NCI-H1694 (cell line): ENCODE measurements around the gene PDE7B.
"Not testable (repeated sequence)": the region's sequence is repeated elsewhere in the genome, so short reads cannot be mapped to it uniquely, and the experiment has no call there.

ENCODE experiments used
- DNase-seq: peaks from one replicate; lab custom pipeline; 2025; lab: John Stamatoyannopoulos, UW

PDE7B gene

DNA sequence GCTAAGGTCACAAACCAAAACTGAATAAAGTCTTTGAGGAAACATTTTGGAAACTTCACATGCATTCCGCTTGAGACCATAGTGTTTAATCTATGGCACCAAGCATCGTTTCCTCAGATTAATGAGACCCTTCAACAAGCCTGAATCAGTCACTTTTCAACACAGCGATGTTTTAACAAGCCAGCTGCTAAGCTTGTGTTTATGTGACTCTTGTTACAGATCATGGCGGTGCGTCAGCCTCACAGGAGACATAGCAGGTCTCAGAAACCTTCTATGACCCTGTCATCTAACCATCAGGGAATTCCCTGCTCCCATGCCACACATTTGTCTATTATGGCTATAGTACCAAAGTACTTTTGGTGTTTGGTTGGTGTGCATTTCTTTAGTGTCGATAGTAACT lies 341.4 kb downstream of the PDE7B start:
- no peak for DNase-seq

DNA sequence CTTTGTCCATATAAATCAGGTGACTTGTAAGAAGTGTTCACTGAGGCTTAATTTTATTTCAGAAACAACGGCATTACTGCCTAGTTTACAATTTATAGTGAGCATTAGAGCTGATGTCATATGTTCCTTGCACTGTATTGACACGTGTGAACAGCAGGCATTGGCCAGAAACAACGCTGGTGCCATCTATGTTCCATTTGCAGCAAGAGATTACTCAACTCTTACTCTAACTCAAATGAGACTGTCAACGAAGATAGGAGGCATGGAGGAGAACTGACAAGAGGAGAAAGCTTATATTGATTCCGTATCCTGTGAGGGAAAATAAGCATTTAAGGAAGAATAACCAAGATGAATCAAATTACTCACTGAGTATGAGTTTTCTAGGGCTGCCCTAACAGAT lies 350.2 kb downstream of the PDE7B start:
- DNase-seq: no peak

DNA sequence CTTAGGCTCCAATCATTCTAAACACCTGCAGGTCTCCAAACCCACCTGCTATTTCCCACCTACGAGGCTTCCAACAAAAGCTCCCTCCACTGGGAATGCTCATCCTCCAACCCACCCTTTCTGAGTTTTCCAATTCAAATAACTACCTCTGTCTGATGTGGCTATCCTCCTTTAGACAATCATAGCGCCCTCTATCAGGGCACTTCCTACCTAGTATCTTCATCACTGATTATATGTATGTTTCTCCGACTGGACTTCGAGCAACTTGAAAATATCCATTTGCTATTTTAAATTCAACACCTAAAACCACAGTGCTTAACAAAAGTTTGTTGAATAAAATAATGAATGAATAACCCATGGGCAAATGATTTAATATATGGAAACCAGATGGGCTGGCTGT lies 357.3 kb downstream of the PDE7B start:
- no peak for DNase-seq

DNA sequence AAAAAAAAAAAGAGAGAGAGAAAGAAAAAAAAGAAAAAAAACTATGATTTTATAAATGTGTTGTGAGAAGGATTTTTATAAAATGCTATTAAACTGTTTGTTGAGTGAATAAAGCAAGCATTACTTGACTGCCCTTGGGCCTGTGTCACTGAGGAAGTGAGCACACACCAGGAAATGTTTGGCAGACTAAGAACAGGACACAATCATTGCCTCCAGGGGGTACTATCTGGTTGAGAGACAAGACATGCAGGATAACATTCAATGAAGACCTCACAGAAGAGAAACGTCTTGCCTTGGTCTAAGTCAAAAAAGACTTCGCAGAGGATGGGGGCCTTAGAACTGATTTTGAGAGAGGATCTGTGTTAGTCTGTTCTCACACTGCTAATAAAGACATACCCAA lies 358.0 kb downstream of the PDE7B start:
- no peak for DNase-seq

DNA sequence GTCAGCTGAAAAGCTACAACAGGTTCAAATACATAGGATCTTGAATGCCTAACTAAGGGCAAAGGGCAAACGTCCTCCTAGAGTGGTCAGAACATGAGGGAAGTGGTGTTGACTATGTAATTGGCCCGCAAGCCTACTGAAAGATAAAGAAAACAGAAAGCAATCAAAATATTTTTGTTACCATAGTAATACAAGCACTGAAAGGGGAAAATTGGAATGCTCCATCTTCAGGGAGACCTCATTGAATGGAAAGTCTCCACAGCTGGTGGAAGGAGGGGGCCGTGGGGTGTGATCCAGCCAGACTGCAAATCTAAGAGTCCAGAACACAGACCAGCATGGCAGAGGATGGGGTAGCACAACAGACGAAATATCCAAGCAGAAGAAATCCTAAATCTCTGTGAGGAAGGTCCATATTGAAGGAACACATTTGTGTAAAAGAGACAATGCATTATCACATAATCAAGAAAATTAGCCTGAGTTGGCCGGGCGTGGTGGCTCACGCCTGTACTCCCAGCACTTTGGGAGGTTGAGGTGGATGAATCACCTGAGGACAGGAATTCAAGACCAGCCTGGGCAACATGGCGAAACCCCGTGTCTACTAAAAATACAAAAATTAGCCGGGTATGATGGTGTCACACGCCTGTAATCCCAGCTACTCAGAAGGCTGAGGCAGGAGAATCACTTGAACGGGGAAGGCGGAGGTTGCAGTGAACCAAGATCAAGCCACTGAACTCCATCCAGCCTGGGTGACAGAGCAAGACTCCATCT lies 359.1 kb downstream of the PDE7B start:
- DNase-seq: no peak

DNA sequence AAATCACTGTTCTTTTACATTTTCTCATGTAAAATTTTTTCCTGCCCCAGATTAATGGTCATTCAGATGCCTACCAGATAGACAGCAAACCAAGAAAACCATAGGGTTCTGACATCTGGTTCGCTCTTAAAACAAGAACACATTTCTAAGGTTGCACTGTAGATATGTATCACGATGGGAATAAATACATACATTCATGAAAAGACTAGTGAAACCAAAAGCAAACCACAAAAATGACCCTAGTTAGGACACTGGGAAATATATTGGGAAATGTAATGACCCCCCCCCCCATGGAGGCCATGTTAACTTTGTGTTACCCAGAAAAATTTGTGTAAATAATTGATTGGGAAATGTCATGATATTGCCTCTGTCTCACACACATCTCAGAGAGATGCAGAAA lies 361.1 kb downstream of the PDE7B start:
- no peak for DNase-seq

DNA sequence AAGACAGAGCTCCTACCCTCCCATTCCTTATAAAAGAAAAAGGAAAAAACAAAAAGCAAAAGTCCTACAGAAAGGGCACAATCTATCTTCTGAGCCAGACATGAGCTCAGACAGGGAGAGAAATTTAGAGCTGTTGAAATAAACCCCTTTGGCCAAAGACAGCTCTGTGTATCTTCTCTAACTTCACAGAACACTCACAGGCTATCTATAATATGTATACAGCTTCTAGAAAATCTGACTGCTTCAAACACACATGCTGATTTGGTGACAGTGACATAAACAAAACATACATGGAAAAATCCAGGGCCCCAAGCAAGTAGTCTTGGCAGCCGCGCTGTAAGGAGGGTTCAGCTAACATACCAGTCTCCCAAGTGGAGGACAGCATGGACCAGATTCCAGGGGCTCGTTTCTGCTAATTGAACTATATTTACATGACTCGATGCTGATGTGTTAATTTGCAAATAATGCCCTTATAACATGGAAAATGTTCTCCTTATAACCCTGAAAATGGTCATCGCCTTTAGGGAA lies 361.6 kb downstream of the PDE7B start:
- DNase-seq: no peak

DNA sequence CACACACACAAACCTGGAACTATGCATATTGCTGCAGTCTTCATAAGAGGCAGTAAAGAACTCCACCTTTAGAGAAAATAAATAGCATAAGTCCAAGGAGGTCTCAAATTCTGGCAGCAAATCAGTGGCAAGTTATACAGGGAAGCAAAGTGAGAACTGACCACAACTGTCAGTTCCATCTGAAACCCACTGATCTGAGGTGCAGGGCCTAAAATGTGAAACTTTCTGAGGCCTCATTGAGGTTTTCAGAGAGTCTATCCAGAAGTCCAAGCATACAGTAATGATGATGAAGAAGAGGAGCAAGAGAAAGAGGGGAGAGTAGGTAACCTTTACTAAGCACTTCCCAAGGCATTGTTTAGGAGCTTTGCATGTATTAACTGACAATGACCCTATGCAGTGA lies 362.4 kb downstream of the PDE7B start:
- no peak for DNase-seq

DNA sequence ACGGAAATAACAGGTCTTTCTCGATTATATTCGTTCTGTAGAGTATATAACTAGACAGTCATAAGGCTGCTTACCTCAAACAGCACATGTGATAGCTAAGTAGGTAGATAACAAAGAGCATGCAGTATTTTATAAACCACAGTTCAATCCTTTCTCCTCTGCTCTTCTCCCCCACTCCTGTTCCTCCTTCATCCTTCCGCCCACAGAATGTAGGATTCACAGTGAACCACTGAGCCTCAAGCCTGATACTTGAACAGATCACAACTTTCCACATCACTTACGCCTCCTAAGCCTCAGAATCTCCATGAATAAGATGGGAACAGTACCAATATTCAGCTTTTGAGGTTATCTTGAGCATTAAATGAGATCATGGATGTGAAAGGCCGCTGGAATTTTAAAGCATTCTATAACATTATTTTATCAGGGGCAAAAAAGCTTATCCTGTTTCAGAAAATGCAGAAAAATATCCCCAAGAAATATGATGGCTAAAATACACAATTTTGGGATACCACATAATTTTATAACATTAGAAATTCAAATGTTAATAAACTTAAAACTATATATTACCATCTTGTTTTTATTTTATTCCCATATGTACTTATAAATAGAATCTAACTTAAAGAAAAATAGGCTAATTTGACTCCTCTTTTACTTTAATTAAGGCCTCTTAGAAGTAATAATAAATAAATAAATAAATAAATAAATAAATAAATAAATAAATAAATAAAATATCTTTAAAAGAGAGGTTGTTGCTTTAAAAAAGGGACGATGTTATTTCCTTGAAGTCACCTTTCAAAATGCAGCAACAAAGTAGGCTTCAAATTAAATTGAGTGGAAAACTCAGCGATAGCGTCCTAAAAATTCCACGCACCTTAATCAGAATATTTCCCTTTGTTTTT lies 365.3 kb downstream of the PDE7B start:
- DNase-seq: no peak

DNA sequence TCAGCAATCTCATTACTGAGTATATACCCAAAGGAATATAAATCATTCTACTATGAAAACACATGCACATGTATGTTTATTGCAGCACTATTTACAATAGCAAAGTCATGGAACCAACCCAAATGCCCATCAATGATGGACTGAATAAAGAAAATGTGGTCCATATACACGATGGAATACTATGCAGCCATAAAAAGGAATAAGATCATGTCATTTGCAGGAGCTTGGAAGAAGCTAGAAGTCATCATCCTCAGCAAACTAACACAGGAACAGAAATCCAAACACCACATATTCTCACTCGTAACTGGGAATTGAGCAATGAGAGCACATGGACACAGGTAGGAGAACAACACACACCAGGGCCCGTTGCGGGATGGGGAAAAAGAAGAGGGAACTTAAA lies 373.5 kb downstream of the PDE7B start:
- DNase-seq: not testable (repeated sequence)

DNA sequence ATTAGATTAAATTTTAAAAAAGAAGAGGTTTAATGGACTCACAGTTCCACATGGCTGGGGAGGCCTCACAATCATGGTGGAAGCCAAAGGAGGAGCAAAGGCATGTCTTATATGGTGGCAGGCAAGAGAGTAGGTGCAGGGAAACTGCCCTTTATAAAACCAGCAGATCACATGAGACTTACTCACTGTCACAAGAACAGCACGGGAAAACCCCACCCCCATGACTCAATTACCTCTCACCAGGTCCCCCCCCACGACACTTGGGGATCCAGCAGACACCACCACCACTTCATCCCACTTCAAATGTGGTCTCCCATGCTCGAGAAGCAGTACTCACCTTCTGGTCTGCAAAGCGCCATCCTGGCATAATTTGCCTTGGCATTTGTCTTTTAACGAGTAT lies 374.0 kb downstream of the PDE7B start:
- DNase-seq: no peak

DNA sequence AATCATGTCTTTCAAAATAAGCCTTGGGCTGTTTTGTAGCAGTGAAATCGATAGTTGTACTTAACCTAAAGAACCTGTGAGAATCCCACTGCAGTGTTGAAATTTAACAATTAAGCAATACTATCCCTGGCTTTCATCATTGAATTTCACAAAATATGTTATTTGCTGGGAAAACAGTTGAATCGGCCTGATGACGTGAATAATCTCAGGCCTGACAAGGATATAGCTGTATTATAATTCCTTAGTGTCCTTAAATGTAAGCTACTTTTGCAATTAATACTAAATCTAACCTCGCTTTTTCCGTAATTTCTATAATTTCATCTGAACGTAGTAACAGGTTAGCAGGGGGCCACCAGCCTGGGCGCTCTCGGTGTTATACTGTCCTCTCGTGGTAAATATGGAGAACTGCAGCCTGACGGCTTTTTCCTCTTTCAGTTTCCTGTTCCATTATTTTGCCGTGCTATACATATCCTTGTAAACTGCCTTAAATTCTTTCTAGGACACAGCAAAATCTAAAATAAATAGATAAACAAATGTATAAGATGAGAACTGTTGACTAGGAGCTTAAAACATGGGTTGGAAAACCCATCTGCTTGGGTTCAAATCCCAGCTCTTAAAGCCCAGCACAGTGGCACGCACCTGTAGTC lies 374.6 kb downstream of the PDE7B start:
- peak; percentile 50 for DNase-seq

DNA sequence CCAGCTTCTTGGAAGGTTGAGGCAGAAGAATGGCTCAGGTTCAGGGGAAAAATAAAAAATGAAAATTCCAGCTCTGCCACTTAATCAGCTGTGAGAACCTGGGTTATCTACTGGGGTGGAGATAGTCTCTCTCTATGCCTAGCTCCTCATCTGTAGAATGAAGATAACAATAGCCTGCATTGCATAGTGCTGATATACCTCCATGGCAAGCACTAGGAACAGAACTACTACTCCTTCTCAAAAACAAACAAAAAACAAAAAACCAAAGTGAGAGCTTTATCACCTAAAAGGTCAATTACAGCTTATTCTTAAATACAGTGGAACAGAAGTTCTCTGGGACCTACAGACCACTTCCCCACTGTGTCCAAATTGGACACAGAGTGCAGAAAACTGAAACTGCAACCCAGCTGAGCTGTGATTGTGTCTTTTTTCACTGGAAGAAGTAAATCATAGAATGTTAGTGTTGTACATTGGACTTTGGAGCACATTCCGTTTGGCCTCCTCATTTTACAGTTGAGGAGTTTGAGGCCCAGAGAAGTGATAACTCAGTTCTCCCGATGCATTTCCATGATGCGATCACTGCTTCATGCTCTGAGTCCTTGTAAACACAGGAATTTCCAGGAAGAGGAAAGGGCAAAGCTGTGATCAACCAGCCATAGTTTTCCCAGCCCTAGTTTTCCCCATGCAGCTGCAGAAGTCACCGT lies 375.3 kb downstream of the PDE7B start:
- no peak for DNase-seq

DNA sequence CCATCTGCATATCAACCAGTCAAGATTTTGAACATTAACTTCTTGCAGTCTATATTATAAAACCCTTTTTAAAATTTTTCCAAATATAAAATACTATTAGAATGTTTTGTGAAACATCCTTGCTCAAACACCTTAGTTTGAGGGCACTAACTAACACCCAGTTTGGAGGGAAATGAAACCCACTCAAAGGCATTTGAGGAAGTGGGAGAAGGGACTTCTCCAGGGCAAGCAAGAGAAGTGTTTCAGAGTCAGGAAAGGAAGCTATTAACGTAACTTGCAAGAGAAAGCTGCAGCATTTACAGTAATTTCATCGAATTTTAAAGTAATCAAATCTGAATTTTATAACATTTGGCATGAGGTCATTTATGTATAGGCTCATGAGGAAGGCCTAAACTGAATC lies 377.3 kb downstream of the PDE7B start:
- no peak for DNase-seq

DNA sequence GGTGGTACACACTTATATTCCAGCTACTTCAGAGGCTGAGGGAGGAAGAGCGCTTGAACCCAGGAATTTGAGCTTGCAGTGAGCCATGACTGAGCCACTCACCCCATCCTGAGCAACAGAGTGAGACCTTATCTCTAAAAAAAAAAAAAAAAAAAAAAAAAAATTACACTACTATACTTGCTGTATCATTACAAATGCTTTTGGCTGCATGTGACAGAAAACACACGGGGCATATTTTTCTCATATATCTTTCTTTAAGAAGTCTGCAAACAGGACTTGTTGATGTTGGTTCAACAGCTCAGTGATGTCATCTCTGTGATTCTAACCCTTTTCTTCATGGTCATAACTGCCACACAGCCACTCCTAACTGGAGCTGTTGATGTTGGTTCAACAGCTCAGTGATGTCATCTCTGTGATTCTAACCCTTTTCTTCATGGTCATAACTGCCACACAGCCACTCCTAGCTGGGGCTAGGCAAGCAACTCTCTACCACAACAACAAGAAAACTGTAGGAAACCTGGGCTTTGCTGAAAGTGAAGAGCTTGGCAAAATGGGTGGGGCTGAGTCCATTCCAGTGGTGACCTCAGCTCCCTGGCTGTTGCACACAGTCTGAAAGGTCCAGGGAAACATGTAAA lies 378.8 kb downstream of the PDE7B start:
- no peak for DNase-seq

DNA sequence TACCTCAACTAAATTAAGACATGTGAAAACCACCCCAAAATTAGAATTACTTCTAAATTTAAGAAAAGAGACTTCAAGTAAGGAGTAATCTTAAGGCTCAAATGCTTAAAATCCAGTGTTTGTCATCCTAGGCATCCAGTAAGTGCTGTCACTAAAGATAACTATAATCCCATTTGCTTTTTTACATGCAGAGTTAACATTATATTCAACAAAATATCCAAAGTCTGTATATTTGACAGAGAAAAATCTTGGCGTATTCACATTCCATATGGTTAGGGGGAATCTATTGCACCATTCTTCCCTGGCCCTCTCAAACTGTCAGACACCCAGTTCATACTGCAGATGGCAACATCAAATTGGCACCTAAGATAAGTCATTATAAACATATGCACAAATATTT lies 381.2 kb downstream of the PDE7B start:
- no peak for DNase-seq

DNA sequence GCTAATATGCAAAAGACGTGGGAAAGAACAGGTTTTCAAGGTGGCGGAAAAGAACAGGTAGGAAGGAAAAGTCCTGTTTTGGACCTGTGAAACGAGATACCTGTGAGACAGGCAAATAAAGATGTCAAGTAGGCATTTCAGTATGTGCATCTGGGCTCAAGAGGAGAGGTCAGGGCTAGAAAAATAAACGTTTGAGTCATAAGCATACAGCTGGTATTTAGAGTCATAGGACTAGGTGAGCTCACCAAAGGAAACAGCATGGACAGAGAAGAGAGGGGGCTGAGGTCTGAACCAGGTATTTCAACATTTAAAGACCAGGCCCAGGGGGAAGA lies 383.7 kb downstream of the PDE7B start:
- DNase-seq: no peak

DNA sequence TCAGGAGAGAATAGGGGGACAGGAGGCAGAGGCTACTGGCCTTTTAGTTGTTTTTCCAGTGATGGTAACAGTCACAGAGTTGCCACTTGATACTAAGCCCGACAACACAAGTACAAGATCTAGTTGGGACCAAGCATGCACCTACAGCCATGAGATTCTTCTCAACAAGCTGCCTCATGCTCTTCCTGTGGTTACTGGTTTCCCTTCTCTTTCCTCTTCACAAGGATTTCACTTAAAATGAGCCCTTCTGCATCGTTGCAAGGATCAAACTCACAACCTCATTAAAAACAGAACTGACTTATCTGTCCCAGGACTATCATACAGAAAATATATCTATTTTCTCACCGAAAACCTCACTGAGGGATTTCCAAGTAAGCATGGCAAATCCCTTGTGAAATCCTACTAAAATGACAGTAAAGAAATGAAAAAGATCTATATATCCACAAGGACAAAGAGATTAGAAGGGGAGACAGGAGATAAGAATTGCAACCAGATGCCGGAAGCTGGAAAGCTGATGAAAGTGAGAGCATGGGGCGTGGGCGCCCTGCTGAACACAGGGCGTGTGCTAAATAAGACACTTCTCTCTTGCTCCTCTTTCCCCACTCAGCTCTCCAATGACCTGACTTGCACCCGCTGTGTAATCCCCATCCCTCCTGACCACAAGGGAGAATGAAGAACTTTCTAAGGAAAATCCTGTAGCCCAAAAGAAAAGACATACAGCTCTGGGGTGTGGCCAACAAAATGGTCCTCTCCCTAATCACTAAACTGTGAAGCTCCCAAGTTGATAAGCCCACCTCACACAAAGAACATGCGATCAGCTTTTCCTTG lies 385.2 kb downstream of the PDE7B start:
- DNase-seq: no peak

DNA sequence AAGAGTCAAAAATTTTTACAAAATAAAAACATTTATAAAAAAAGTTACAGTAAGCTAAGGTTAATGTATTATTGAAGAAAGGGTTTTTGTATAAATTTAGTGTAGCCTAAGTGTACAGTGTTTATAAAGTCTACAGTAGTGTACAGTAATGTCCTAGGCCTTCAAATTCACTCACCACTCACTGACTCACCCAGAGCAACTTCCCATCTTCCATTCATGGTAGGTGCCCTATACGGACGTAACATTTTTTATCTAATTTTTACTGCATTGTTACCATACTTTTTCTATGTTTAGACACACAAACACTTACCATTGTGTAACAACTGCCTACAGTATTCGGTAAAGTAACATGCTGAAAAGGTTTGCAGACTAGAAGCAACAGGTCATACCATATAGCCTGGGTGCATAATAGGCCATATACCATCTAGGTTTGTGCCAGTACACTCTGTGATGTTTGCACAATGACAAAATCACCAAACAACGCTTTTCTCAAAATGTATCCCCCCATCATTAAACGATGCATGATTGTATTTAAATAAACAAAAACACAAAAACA lies 392.6 kb downstream of the PDE7B start:
- no peak for DNase-seq
